Measurements from ENCODE around the gene B3GNT8. TPM values are rescaled to one million over a fixed set of nuclear protein-coding genes. Genes with fewer than 3 reads are reported as not detected.

B3GNT8 gene
- total RNA-seq, 1 experiment from 2014 or later, result not detected

- no peak overlapping the region for H3K27ac ChIP-seq (ENCODE audit: low read depth, low read length)
- peaks cover 0 to 5% of the 10 kb centered on the region in 2 experiments; a peak in 2 of 4 replicates for H3K4me1 ChIP-seq (ENCODE audit: control insufficient read depth in 1 of 2, insufficient read depth in 2 of 2, low read length in 2 of 2)
- intact Hi-C loops (cut with micrococcal nuclease), result no loop called here
- RAD21 ChIA-PET (ENCODE audit: low non-redundant PET in 1 of 2, low total read pairs in 2 of 2, uncharacterized antibody in 2 of 2, unreplicated experiment in 2 of 2), result no interaction called here
- peaks cover 3% of the 10 kb centered on the region in 2 experiments; a peak in 2 of 4 replicates for H3K36me3 ChIP-seq (ENCODE audit: control insufficient read depth in 1 of 2, insufficient read depth in 2 of 2, low read length in 2 of 2)
- H3K27me3 ChIP-seq (ENCODE audit: insufficient read depth, low read length), result no peaks in the 10 kb centered on the region
- no peak for DNase-seq (ENCODE audit: low read depth, low spot score)
- no peak overlapping the region for H3K4me3 ChIP-seq (replicated peaks in 1 of 2; ENCODE audit: low read depth in 1 of 2, low read length in 2 of 2)
- no peak overlapping the region for H3K9ac ChIP-seq (ENCODE audit: low read length)
- H2AFZ ChIP-seq (ENCODE audit: low read depth, low read length, poor library complexity, severe bottlenecking), result no peak overlapping the region
- TF ChIP-seq JUND (IDR thresholded peaks at IDR 0.05), result no peak
- TF ChIP-seq ZBTB33 (IDR thresholded peaks at IDR 0.05; ENCODE audit: extremely low read depth, insufficient replicate concordance, low read length), result no peak
- TF ChIP-seq EZH2phosphoT487 (IDR thresholded peaks at IDR 0.05; ENCODE audit: borderline replicate concordance), result no peak
- no peak for TF ChIP-seq REST (IDR thresholded peaks at IDR 0.05; ENCODE audit: low read depth)
- no peak for TF ChIP-seq POLR2AphosphoS5 (IDR thresholded peaks at IDR 0.05; ENCODE audit: low read depth, low read length)
- TF ChIP-seq ZFX (IDR thresholded peaks at IDR 0.05), result no peak
- no peak for TF ChIP-seq CEBPB (IDR thresholded peaks at IDR 0.05; ENCODE audit: low read depth)
- TF ChIP-seq FOSL1 (IDR thresholded peaks at IDR 0.05; ENCODE audit: low read depth), result no peak
- ATAC-seq, result no peak
- no TSS peak for BruUV-seq (replicated peaks)
- H3K4me2 ChIP-seq (ENCODE audit: low read length), result no peak overlapping the region
- POLR2A ChIA-PET, result no interaction called here
- no peaks in the 10 kb centered on the region for H3K9me3 ChIP-seq (ENCODE audit: control insufficient read depth in 1 of 2, insufficient read depth in 1 of 2, low read depth in 1 of 2, low read length in 2 of 2)
- CTCF ChIA-PET, result no interaction called here
- H3K9me2 ChIP-seq (ENCODE audit: insufficient read depth), result no peaks in the 10 kb centered on the region
- H4K20me1 ChIP-seq (ENCODE audit: insufficient read depth), result no peaks in the 10 kb centered on the region
- H3K79me2 ChIP-seq (ENCODE audit: insufficient read depth, low read length), result no peaks in the 10 kb centered on the region
Observed at GRCh38 chr19:41422456-41422855, 4.7 kb downstream of the B3GNT8 start.

All from HCT116 (cell line).